ENCODE results near the gene FAM20B.

Gene FAM20B

DNA sequence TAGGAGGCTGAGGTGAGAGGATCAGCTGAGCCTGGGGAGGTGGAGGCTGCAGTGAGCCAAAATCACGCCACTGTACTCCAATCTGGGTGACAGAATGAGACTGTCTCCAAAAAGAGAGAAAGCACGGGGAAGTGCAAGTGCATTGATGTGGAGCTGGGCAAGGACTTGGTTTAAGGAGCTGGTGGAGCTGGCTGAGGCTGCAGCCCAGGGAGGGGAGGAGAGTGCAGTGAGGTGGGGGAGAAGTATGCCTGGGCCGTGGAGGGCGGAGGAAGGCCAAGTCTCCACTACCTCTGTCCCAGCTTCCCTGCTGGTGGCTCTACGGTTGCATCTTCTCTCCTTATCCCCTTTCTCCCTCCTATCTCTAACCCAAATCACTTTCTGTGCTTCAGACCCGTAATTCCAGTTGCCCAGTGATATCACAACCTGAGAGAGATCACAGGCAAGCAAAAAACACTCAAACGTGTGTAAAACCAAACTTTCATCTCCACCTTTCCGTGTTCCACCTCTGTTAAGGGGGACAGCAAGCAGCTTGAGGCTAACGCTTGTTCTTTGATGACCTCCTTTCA, 67.3 kb downstream of the FAM20B start:
- no peak for DNase-seq (ENCODE audit: low spot score)

DNA sequence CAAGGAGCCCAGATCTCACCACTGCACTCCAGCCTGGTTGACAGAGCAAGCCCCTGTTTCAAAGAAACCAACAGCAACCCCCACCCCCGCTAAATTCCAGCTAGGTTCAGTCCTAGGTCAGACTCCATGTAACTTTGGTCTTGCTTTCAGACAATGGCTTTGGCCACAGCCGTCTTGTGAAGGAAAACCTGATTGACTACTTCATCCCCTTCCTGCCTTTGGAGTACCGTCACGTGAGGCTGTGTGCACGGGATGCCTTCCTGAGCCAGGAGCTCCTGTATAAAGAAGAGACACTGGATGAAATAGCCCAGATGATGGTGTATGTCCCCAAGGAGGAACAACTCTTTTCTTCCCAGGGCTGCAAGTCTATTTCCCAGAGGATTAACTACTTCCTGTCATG, 69.1 kb downstream of the FAM20B start:
- DNase-seq (ENCODE audit: low spot score), result no peak

DNA sequence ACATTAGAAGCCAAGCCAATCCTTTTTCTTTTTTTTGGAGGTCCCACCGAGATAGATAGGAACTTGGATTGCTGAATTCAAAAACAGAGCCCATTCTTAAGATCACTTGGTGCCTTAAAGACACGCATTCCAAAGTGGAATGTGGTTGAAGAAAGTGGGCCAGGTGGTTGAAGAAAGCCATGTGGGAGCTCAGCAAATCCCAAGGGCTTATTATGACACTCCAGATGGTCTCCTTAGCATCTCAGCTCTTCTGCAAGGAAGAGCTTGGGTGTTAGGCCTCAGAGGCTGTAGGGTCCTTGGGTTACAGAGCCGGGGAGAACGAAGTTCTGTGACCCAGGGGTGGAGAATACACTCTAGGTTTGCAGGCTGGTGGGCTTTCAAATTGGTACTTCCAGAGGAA, 69.7 kb downstream of the FAM20B start:
- no peak for DNase-seq (ENCODE audit: low spot score)

DNA sequence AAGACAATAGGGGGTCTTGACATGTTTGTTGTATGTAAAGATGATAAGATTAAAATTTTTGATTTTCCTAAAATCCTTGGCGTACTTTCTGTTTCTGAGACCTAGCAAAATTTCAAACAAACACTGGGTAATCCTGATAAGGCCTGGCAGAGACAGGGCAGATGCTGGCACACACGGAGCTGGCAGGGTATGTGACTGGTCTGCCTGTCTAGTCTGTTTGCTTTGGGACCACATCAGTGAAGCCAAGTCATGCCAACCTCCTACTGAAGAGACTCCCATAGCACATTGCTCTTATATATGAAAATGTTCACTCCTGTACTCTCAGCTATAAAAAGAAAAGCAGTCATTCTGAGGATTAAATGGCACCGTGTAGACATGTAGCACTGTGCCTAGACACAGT, 70.2 kb downstream of the FAM20B start:
- DNase-seq (ENCODE audit: low spot score), result no peak

DNA sequence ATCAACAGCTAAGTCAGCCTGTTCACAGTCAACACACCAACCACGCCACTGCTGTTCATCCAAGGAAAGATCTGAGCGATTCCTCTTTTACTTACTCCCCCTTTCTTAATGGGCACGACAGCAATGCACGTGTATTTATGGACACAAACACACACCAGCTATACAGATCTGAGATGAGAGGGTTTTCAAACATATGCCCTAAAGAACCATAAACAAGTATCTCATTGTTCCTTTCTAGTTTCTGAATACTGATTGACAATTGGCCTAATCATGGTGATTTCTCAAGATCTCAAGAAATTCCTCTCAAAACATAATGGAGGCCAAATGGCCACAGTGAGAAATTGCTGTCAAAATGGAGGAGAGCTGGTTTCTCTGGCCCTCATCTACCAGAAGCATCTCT, 74.2 kb downstream of the FAM20B start:
- no peak for DNase-seq (ENCODE audit: low spot score)

DNA sequence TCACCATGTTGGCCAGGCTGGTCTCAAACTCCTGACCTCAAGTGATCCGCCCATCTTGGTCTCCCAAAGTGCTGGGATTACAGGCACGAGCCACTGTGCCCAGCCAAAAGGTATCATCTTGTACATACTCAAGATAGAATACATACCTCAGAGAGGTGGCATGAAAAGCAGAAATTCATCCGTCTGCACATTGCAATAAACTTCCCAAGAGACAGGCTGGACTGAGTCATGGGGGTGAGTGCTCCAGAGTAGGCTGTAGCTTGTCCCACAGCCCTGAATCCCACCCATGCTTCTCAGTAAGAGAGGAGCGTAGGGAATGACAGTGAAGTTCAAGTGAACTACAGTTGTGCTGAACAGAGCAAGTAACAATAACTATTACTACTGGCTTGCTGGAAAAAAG, 75.9 kb downstream of the FAM20B start:
- DNase-seq (ENCODE audit: low spot score), result no peak

DNA sequence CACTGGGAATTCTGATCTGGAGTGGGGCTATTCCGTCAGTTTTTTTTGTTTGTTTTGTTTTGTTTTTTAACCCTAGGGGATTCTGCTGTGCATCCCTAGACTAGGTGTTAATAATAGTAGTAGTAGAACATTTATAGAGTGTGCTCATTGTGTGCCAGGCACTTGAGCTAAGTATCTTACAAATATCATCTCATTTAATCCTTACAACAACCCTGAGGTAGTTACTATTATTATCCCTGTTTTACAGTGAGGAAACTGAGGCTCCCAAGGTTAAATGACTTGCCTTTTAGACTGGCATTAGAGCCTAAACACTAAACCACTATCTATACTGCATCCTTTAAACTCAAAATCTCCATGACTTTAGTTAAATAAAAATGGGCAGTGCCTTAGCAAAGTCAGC, 78.3 kb downstream of the FAM20B start:
- no peak for DNase-seq (ENCODE audit: low spot score)

DNA sequence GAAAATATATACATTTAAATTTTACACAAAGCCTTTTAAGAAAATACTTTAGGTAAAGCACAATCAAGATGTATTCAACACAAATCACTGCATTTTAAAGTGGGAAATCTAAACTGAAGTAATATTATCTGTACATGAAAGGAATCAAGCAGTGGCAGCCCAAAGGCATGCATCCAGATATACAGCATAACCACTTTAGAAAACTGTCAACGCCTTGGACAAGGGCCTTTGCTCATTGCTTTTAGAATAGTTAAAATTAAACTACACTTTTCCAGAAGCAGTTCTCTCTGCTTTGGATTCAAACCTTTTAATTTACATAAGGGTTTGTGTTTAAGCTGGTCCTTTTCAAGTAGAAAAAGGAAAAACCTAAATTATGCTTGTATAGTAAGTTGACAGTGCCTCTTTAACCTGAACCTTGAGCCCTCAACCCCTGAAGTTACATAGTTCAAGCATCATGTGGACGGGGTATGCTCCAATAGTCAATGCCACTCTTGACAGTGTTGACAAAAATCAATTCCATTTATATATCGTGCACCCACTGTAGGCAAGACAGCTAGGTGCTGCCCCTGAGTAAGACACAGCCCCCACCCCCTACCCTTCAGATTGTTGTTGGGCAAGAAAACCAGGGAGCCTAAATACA, 79.0 kb downstream of the FAM20B start:
- DNase-seq (ENCODE audit: low spot score), result no peak

DNA sequence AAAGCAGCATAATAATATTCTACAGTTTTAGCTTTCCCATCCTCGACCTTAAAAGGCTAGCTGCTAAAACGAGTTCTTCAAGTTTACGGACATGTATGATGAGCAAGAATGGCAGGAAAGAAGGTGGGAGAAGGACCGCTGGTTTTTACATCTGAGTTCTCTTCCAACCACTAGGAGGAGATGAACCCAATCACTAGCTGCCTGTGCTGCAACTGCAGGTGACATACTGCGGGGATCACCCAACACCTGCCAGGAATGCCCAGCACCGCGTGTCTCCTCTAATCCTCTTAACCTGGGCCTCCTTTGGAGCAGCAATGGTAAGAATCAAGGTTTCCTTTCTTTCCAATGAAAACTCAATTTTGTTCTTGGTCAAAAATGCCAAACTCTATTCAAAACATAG, 79.7 kb downstream of the FAM20B start:
- DNase-seq (ENCODE audit: low spot score), result peak; percentile 21

DNA sequence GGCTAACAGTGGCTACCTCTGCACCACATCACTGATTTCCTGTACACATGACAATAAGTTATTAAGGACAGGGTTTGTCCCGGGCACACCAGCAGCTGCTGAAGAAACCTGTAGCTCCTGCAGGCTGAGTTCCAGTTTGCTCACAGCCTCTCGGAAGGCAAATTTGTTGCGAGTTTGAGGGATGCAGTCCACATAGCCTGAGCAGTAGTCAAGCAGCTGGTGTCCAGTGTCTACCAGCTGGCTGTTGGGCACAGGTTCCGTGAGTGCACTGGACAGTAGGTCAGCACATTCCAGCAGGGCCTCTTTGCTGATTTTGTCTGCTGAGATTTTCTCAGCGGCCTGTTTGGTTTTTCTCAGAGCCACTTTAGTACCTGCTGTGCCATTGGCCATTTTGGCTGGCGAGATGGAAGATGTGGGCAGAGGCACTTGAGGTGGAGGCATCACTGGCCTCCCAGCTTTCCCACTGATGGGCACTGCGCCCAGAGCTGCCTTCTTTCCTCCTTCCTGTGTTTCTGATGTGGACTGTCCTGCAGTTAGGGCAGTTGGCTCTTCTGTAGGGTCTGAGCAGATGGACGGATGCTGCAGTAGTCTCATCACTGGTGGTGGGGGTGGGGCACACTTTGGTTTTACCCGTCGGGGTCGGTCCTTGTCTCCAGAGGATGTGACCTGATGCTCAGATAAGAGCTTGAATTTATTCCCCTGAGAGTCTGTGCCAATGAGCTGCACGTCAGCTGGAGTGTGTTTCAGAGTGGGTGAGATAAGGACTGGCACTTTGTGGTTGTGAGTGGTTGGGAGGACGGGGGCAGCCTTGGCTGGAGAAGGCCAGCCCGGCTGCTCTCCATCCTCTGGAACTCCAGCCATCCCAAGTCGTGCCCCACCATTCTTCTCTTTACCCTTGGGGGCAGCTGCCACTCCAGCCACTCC, 82.3 kb downstream of the FAM20B start:
- no peak for DNase-seq (ENCODE audit: low spot score)

DNA sequence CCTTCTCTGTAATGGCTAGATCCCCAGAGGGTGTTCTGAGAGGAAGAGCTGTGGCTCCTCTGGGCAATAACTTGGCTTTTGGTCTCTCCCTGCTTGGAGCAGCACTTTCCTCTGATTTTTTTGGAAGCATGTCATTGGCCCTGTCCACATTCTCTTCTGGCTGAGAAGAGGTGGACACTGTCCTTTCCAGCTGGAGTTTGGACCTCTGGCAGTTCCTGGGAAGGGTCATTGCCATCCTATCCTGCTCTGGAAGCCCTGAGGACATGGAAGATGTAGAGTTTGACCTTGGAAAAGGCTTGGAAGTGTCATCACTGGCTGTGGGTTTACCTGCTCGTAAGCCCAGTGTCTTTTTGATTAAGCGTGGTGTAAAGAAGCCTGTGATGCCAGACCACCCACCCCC, 83.0 kb downstream of the FAM20B start:
- DNase-seq (ENCODE audit: low spot score), result no peak

DNA sequence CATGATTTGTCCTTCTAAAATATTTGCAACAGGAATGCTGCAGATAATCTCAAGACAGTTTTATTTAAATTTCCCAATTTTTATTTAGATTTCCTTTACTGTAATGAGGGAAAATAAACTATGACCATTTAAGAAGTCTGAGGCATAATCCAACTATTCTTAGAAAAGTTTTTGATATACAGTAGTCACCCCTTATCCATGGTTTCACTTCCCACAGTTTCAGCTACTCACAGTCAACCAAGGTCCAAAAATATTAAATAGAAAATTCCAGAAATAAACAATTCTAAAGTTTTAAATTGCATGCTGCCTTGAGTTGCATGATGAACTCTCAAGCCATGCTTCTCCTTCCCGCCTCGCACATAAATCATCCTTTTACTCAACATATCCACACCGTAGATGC, 89.5 kb downstream of the FAM20B start:
- no peak for DNase-seq (ENCODE audit: low spot score)

DNA sequence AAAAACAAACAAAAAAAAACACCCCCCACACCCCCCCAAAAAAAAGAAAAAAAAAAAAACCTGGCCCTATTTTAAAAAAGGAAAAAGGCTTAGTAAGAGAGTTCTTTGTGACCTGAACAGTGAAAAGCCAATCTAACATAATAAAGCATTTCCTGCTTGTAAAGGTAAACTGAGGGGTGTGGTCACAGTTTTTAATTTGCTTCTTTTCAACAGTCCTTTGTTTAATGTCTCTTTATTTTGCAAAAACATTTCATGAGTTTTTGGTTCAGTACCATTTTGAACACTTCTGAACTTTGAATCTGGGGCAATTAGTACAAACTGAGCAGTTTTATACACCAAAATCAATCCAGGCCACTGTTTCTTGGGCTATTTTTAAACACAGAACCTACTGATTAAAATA, 93.8 kb downstream of the FAM20B start:
- DNase-seq (ENCODE audit: low spot score), result no peak

DNA sequence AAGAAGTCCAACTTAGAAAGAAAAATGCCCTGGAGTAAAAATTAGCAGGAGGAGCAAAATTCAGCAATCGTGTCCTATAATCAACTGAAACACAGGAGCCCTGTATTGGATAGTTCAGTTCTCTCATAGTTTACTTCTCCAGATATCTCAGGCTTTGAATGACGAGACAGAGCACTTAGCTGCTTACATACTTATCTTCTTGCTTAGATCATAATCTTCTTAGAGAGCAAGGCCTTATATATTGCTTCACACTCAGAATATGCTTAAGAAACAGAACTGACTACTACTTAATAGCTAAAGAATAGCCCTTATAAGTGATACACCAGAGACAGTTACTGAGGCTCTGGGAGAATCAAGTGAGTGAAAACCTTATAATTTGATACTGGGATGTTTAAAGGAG, 95.0 kb downstream of the FAM20B start:
- DNase-seq (ENCODE audit: low spot score), result no peak

DNA sequence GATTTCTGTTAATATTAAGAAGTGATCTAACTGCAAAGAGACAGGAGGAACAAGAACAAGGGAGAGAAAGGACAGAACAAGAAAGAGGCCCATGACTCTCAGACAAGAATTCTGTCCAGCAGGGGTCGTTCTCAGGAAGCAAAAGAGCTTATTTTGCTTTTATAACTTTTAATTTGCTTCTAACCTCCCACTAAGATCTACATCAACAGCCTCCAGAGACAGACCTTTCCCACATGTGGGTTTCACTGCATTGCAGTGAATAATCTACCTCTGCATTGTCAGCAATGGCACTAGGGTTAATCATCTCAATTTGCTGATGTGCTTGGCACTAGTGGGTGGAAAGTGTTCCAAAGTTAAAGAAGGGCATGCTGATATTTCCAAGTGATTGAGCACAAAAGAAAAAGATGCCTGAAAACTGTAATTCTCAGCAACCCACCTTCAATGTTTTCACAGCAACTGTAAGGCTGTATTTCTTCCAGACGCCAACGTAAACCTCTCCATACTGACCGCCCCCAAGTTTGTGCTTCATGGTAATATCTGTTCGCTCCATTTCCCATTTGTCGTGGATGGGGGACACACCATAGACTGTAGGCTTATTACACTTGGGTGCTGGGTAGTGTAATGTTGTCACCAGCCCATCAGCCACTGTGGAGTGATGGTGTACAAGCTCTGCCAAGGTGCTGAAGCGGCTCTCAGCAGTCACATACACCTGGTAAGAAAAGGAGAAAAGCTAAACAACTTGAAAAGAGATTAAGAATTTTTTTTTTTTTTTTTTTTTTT, 95.7 kb downstream of the FAM20B start:
- peak; percentile 27 for DNase-seq (ENCODE audit: low spot score)

DNA sequence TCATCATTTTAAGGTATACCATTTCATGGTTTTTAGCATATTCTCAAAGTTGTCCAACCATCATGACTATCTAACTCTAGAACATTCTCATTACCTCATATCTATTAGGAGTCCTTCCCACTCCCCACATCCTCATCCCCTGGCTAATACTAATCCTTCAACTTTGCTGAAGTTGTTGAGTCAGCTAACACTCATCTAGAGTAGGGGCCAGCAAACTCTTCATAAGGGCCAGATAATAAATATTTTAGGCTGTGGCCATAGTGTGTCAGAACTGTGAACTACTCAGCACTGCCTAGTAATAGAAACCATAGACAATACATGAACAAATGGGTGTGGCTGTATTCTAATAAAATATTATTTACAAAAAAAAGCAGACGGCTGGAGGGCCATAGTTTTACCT, 99.2 kb downstream of the FAM20B start:
- DNase-seq (ENCODE audit: low spot score), result no peak

Measured in SW480 (cell line).